GM13977 (cell line): ENCODE data around the gene MLF2.
A peak's percentile ranks its signal among the peaks of the same experiment; 100 is the strongest.

Experiments used
- DNase-seq: peaks from one replicate; pipeline ENCODE4 v3.0.0; 2012; ENCODE audit warnings: low spot score
- in situ Hi-C: fragments of 300-500 bp; cut with MboI; formaldehyde crosslinking; loops from one replicate; pipeline ENCODE4 v1.12.0; 2022; ENCODE audit warnings: low sequenced_read_pairs, low pct_unique_long_range_greater_than_20kb, mixed read lengths, inconsistent platforms; ENCODE audit not compliant: unreplicated experiment
- TF ChIP-seq, protein P1 (sequence below): IDR thresholded peaks from 2 replicates; pipeline ENCODE4 v1.5.1; 2012; ENCODE audit warnings: mild to moderate bottlenecking, control low read depth; ENCODE audit not compliant: insufficient read depth; ENCODE audit errors: extremely low read depth, missing control alignments

Gene MLF2

DNA sequence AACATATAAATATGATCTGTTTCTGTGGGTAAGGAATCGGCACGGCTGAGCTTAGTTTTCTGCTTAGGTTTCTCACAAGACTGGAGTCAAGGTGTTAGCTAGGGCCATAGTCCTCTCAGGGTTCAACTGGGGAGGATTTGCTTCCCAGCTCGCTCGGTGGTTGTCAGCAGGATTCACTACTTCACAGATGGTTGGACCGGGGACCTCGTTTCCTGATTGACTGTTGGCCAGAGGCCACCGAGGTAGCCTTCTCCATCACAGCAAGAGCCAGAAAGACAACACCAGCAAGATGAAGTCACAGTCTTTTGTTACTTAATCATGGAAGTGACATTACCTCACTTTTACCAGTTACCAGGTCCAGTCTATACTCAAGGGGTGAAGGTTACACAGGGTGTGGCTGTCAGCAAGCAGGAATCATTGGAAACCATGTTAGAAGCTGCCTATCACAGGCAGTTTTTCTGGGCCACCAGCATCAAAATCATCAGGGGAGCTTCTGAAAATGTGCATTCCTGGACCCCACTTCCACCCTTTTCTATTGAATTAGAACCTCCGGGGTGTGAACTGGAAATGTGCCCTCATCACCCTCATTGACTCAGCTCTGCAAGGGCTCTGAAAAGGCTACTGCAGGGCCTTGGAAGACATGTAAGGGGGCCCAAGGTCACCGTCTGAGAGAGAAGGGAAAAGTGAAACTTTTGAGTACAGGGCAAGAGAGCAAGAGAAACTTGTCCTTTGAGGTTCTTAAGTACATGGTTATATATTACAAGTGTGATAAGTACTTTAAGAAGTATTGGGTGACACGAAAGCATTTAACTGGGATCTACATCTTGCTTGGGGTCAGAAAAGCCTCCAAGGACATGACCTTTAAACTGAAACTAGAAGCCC, 18.2 kb downstream of the MLF2 start:
- DNase-seq: no peak

GRCh38 chr12:6730169-6730568, 22.8 kb downstream of the MLF2 start:
- in situ Hi-C loops: no loop called here
- no peak for DNase-seq
- TF ChIP-seq, protein P1, sequence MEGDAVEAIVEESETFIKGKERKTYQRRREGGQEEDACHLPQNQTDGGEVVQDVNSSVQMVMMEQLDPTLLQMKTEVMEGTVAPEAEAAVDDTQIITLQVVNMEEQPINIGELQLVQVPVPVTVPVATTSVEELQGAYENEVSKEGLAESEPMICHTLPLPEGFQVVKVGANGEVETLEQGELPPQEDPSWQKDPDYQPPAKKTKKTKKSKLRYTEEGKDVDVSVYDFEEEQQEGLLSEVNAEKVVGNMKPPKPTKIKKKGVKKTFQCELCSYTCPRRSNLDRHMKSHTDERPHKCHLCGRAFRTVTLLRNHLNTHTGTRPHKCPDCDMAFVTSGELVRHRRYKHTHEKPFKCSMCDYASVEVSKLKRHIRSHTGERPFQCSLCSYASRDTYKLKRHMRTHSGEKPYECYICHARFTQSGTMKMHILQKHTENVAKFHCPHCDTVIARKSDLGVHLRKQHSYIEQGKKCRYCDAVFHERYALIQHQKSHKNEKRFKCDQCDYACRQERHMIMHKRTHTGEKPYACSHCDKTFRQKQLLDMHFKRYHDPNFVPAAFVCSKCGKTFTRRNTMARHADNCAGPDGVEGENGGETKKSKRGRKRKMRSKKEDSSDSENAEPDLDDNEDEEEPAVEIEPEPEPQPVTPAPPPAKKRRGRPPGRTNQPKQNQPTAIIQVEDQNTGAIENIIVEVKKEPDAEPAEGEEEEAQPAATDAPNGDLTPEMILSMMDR: no peak

More for the DNA sequence above, 18.2 kb downstream of the MLF2 start:
- TF ChIP-seq, protein P1: no peak
- in situ Hi-C loops: no loop called here

- TF ChIP-seq, protein P1: no peak
- in situ Hi-C loops: no loop called here
- no peak for DNase-seq
Observed at GRCh38 chr12:6729186-6729585, 23.8 kb downstream of the MLF2 start.

- in situ Hi-C loops: no loop called here
Observed at GRCh38 chr12:6725350-6725749, 27.6 kb downstream of the MLF2 start.

DNA sequence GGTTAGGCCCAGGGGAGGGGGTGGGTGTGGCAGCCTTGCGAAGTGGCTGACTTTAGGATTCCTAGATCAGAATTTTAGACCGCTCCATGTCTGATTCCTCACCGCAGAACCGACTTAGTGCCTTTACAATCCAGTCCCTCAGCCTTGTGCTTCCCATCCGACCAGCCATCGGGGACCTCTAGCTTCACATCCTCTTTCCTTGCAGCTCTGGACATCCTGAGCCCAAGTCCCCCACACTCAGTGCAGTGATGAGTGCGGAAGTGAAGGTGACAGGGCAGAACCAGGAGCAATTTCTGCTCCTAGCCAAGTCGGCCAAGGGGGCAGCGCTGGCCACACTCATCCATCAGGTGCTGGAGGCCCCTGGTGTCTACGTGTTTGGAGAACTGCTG, 28.5 kb downstream of the MLF2 start:
- TF ChIP-seq, protein P1: no peak
- no peak for DNase-seq
- in situ Hi-C loops: no loop called here

More at GRCh38 chr12:6725350-6725749, 27.6 kb downstream of the MLF2 start:
- TF ChIP-seq, protein P1: no peak
- DNase-seq: no peak

- in situ Hi-C loops: no loop called here
- TF ChIP-seq, protein P1: no peak
- DNase-seq: peak; percentile 96
Observed at GRCh38 chr12:6723607-6724408, 29.1 kb downstream of the MLF2 start, which contains the start of gene COPS7A. Gene COPS7A, plus strand, starts transcription at chr12:6724046. Its CDS starts 611 bp downstream, at chr12:6724657.
